ENCODE results near the gene PGAP6. TPM values are rescaled to one million over a fixed set of nuclear protein-coding genes. Genes with fewer than 3 reads are reported as not detected.

Gene PGAP6
- total and polyA plus RNA-seq, 2 of the 8 experiments (the other 6 are each of a cell fraction or from before 2014, with no cell fraction given) = 86.8 to 364 TPM

DNA sequence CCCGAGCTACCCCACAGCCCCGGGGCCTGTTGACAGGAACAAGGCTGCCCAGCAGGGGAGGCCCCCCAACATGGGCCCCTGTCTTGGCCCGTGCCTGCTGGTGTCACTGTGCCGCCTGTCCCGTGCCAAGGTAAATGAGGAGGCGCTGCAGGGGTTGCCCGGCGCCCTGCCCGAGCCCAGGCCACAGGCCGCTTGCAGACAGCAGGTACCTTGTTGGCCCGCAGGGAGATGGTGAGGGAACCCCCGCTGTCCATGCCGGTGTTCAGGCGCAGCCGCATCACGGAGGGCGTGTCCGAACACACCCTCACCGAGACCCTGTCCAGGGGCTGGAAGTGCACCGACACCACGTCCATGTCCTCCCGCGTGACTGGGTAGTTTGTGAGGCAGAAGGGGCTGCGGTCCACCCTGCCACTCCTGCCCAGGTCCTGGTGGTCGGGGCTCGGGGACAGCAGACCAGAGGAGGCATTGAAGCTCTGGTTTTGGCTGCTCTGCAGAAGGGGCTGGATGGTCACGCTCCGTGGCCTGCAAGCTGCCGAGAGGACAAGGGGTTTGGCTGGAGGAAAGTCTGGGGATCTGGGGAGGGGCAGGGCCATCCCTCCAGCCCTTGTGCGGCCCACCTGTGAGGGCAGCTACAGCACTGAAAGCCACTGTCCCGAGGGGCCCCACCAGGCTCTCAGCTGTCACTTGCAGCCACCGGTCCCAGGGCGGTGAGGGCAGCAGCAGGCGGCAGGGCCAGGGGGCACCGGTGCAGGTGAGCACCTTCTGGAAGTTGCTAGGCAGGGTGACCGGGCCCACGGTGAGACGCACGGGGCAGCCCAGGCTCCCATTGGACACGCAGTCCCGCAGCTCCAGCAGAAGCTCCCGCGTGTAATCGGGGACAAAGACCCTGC, 5.6 kb downstream of the PGAP6 start (continued):
- TF ChIP-seq POLR2AphosphoS5 (IDR thresholded peaks at IDR 0.05; ENCODE audit: low read depth, low read length) (no peak), EGR1 (IDR thresholded peaks at IDR 0.05; ENCODE audit: borderline replicate concordance, low read depth, low read length) (no peak), TEAD4 (IDR thresholded peaks at IDR 0.05; ENCODE audit: low read depth, low read length) (no peak), POLR2A (IDR thresholded peaks at IDR 0.05; ENCODE audit: control extremely low read depth in 1 of 2, low read depth in 2 of 2, low read length in 2 of 2) (no peak), SIX5 (IDR thresholded peaks at IDR 0.05; ENCODE audit: low read depth, low read length) (no peak), CBX8 (IDR thresholded peaks at IDR 0.05; ENCODE audit: borderline replicate concordance, low read depth, low read length) (no peak)

All from H1 (cell line).